Measurements from ENCODE around the gene SCRG1.

Gene SCRG1

DNA sequence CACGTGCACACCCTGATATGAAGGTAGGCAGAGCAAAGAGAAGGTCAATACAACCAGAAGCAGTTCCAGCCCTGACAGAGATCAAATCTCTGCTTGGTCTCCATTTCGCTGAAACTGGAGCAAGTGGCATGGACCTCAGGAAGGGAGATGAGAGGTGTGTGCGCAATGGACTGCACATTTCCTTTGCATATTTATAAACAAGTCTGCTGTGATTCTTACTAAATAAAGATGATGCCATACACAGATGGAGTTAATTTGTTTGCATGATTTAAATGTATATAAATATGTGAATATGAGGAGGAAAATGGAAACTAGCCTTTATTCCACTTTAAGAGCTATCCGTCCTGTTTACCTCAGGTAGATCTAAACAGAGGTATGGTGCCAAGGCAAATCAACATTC lies 2.1 kb upstream of the SCRG1 start:
- CTCF ChIA-PET = interaction anchor here (0.6 to 1.6 kb wide), 2 partner anchors 20 to 186 kb away, joined by 3 read pairs; no protein-coding TSS in a partner anchor
- TF ChIP-seq CTBP1 (IDR thresholded peaks at IDR 0.05; ENCODE audit: borderline replicate concordance) = no peak
- TF ChIP-seq FOXM1 (IDR thresholded peaks at IDR 0.05; ENCODE audit: borderline replicate concordance) = no peak

DNA sequence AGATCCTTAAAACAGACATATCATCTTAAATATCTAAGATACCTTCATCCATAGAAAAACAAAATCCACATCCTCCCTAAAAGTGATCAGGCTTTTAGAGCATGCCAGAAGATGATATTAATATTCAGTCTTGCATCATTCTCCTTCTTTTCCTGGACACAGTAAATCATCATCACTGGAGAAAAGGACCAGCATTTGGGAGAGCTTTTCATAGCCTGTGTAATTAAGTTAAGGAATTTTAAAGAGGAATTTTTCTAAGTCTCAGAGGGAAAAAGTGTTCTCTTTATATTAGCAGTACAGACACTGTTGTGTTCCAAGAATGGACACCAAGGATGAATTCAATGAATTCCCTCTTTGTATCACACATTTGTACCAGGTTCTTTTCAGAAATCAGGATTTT lies 696 bp downstream of the SCRG1 start:
- ChIA-PET CTCF (no interaction called here), POLR2A (interaction anchor here (1.0 to 1.6 kb wide), 2 partner anchors 27 to 64 kb away, joined by 3 to 7 read pairs; partner anchors contain the start of gene SAP30)
- no peak for DNase-seq (ENCODE audit: extremely low spot score)
- no peak for TF ChIP-seq ARNT (IDR thresholded peaks at IDR 0.05)
- no peak for TF ChIP-seq CTBP1 (IDR thresholded peaks at IDR 0.05; ENCODE audit: borderline replicate concordance)
- TF ChIP-seq, protein P1, sequence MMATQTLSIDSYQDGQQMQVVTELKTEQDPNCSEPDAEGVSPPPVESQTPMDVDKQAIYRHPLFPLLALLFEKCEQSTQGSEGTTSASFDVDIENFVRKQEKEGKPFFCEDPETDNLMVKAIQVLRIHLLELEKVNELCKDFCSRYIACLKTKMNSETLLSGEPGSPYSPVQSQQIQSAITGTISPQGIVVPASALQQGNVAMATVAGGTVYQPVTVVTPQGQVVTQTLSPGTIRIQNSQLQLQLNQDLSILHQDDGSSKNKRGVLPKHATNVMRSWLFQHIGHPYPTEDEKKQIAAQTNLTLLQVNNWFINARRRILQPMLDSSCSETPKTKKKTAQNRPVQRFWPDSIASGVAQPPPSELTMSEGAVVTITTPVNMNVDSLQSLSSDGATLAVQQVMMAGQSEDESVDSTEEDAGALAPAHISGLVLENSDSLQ (IDR thresholded peaks at IDR 0.05) = no peak
- TF ChIP-seq LEF1 (IDR thresholded peaks at IDR 0.05; ENCODE audit: borderline replicate concordance) = no peak
- TF ChIP-seq SP1 (IDR thresholded peaks at IDR 0.05) = no peak
- no peak for TF ChIP-seq TARDBP (IDR thresholded peaks at IDR 0.05)
- no peak for TF ChIP-seq FOXK2 (IDR thresholded peaks at IDR 0.05)
- no peak for TF ChIP-seq SUZ12 (IDR thresholded peaks at IDR 0.05)
- TF ChIP-seq L3MBTL2 (conservative IDR thresholded peaks at IDR 0.05) = no peak
- no peak for TF ChIP-seq ELF4 (IDR thresholded peaks at IDR 0.05)
- TF ChIP-seq BHLHE40 (IDR thresholded peaks at IDR 0.05; ENCODE audit: borderline replicate concordance) = no peak
- TF ChIP-seq HDGF (IDR thresholded peaks at IDR 0.05; ENCODE audit: borderline replicate concordance) = no peak
- TF ChIP-seq FOXA1 (IDR thresholded peaks at IDR 0.05) = no peak
- TF ChIP-seq FOXM1 (IDR thresholded peaks at IDR 0.05; ENCODE audit: borderline replicate concordance) = no peak
- no peak for TF ChIP-seq NFRKB (IDR thresholded peaks at IDR 0.05)
- no peak for TF ChIP-seq ZNF384 (IDR thresholded peaks at IDR 0.05)

More for the DNA sequence above, 2.1 kb upstream of the SCRG1 start:
- POLR2A ChIA-PET = interaction anchor here (0.9 to 3.6 kb wide), 3 partner anchors 9 to 67 kb away, joined by 3 to 17 read pairs (median 3); partner anchors contain the start of gene HMGB2
- no peak for DNase-seq (ENCODE audit: extremely low spot score)

DNA sequence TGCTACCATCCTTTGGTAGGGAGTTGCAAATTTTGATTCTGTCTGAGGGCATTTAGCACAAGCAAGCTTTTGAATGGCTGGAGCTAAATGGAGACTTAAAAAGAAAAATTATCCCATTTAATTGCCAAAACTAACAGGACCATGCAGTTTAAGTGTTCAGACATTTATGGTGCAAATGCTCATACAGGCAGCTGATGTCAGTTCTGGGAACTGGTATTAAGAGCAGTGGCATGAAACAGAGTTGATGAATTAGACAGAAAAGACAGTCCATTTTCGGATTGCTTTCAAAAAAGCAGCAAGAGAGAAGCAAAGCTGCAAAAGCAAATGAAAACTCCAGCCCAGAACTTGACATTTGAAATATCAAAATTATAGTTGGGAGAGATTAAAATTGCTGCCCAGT lies 1.3 kb downstream of the SCRG1 start:
- CTCF ChIA-PET = interaction anchor here (1.2 kb wide), 1 partner anchor 23 kb away, joined by 3 read pairs; no protein-coding TSS in a partner anchor
- POLR2A ChIA-PET = interaction anchor here (1.0 to 1.6 kb wide), 2 partner anchors 27 to 63 kb away, joined by 3 to 7 read pairs; partner anchors contain the start of gene SAP30
- DNase-seq (ENCODE audit: extremely low spot score) = no peak
- no peak for TF ChIP-seq BHLHE40 (IDR thresholded peaks at IDR 0.05; ENCODE audit: borderline replicate concordance)
- TF ChIP-seq LEF1 (IDR thresholded peaks at IDR 0.05; ENCODE audit: borderline replicate concordance) = no peak
- no peak for TF ChIP-seq FOXM1 (IDR thresholded peaks at IDR 0.05; ENCODE audit: borderline replicate concordance)
- no peak for TF ChIP-seq NFRKB (IDR thresholded peaks at IDR 0.05)
- TF ChIP-seq TARDBP (IDR thresholded peaks at IDR 0.05) = no peak
- TF ChIP-seq FOXA1 (IDR thresholded peaks at IDR 0.05) = no peak
- TF ChIP-seq ARNT (IDR thresholded peaks at IDR 0.05) = no peak
- no peak for TF ChIP-seq HDGF (IDR thresholded peaks at IDR 0.05; ENCODE audit: borderline replicate concordance)
- TF ChIP-seq ZNF384 (IDR thresholded peaks at IDR 0.05) = no peak
- no peak for TF ChIP-seq SP1 (IDR thresholded peaks at IDR 0.05)
- TF ChIP-seq ELF4 (IDR thresholded peaks at IDR 0.05) = no peak
- TF ChIP-seq CTBP1 (IDR thresholded peaks at IDR 0.05; ENCODE audit: borderline replicate concordance) = no peak
- TF ChIP-seq, protein P1 (IDR thresholded peaks at IDR 0.05) = no peak
- TF ChIP-seq FOXK2 (IDR thresholded peaks at IDR 0.05) = no peak
- TF ChIP-seq SUZ12 (IDR thresholded peaks at IDR 0.05) = no peak
- no peak for TF ChIP-seq L3MBTL2 (conservative IDR thresholded peaks at IDR 0.05)

DNA sequence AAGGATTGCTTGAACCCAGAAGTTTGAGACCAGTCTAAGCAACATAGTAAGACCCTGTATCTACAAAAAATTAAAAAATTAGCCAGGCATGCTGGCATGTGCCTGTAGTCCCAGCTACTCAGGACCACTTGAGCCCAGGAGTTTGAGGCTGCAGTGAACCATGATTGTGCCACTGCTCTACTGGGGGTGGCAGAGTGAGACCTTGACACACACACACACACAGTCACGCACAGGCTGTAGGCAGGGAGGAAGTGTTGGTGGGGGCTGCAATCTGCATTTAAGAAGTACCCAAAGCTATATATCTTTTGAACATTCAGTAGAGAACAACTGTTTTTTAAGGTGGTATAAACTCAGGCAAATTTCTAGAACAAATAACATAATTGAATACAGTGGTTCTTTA lies 7.2 kb downstream of the SCRG1 start:
- TF ChIP-seq HDGF (IDR thresholded peaks at IDR 0.05; ENCODE audit: borderline replicate concordance) (no peak), L3MBTL2 (conservative IDR thresholded peaks at IDR 0.05) (no peak), SP1 (IDR thresholded peaks at IDR 0.05) (no peak), NFRKB (IDR thresholded peaks at IDR 0.05) (no peak)

DNA sequence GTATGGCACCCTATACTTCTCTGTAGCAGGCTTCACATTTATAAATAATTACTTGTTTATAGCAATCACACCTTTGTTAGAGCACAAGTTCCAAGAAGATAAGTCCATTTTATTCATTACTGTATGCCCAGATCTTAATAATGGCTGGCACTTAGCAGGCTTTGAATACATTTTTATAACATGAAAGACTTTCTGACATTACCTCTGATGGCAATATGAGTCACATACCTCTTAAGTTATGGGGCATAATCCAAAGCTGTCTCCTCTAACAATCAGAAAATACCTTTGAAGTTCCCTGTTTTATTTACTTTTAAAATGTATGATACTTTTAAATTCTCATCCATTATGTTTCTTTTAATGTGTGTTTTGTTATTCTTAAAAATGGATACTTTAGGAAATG lies 12.2 kb downstream of the SCRG1 start:
- ChIA-PET POLR2A (interaction anchor here (1.5 kb wide), 1 partner anchor 52 kb away, joined by 6 read pairs; the partner anchor contains the start of gene HMGB2), CTCF (no interaction called here)
- no peak for TF ChIP-seq NFRKB (IDR thresholded peaks at IDR 0.05)
- TF ChIP-seq HDGF (IDR thresholded peaks at IDR 0.05; ENCODE audit: borderline replicate concordance) = no peak
- no peak for TF ChIP-seq FOXA1 (IDR thresholded peaks at IDR 0.05)
- no peak for TF ChIP-seq L3MBTL2 (conservative IDR thresholded peaks at IDR 0.05)
- no peak for TF ChIP-seq LEF1 (IDR thresholded peaks at IDR 0.05; ENCODE audit: borderline replicate concordance)
- no peak for TF ChIP-seq ELF4 (IDR thresholded peaks at IDR 0.05)
- no peak for TF ChIP-seq ZNF384 (IDR thresholded peaks at IDR 0.05)
- TF ChIP-seq CTBP1 (IDR thresholded peaks at IDR 0.05; ENCODE audit: borderline replicate concordance) = no peak
- TF ChIP-seq FOXK2 (IDR thresholded peaks at IDR 0.05) = no peak
- TF ChIP-seq, protein P1 (IDR thresholded peaks at IDR 0.05) = no peak
- TF ChIP-seq SP1 (IDR thresholded peaks at IDR 0.05) = no peak
- TF ChIP-seq TARDBP (IDR thresholded peaks at IDR 0.05) = no peak
- no peak for TF ChIP-seq FOXM1 (IDR thresholded peaks at IDR 0.05; ENCODE audit: borderline replicate concordance)
- TF ChIP-seq ARNT (IDR thresholded peaks at IDR 0.05) = no peak
- TF ChIP-seq BHLHE40 (IDR thresholded peaks at IDR 0.05; ENCODE audit: borderline replicate concordance) = no peak
- TF ChIP-seq SUZ12 (IDR thresholded peaks at IDR 0.05) = no peak
- DNase-seq (ENCODE audit: extremely low spot score) = no peak

More for the DNA sequence above, 7.2 kb downstream of the SCRG1 start:
- no peak for DNase-seq (ENCODE audit: extremely low spot score)
- ChIA-PET POLR2A (no interaction called here), CTCF (no interaction called here)

DNA sequence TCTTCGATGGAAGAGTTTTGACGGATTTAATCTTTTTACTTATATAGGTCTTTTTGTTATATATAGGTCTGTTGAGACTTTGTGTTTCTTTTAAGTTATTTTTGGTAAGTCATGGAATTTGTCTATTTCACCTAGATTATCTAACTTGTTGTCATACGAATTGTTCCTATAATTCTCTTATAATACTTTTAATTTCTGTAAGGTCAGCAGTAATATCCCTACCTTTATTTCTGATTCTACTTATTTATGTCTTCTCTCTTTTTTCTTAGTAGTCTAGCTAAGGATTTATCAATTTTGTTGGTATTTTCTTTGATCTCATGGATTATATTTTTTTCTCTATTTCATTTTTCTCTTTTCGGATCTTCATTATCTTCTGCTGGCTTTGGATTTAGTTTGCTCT lies 16.6 kb downstream of the SCRG1 start:
- POLR2A ChIA-PET = no interaction called here
- CTCF ChIA-PET = no interaction called here
- TF ChIP-seq NFRKB (IDR thresholded peaks at IDR 0.05) (no peak), ARNT (IDR thresholded peaks at IDR 0.05) (no peak), TARDBP (IDR thresholded peaks at IDR 0.05) (no peak)
- DNase-seq (ENCODE audit: extremely low spot score) = no peak

Data from HEK293T (cell line).